Activated CD8-positive, alpha-beta memory T cell treated with anti-CD3 and anti-CD28 coated beads for 24 hours (primary cell): Measurements from ENCODE around the gene FRMD5.

Experiments
- DNase-seq: peaks from one replicate; pipeline ENCODE4 v3.0.0-alpha.2; 2020

FRMD5 gene

DNA sequence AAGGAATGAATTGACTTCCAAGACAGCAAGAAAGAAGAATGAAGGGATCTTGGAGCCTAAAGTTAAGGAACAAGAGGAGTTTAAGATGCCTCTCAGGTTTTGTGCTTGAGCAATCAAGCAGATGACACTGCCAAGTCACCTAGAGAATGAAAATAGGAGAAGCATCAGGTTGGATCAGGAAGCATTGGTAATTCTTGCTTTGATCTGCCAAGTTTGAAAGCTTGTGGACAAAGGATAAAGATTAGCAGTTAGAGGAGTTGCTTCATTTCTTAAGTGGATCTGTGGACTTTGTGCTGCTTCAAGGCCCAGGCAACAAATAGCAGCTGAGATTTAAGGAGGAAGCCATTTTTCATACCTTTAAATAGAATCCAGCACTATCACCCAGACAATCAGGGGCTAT lies 35.6 kb downstream of the FRMD5 start:
- DNase-seq, result no peak

- DNase-seq, result no peak
Measured at GRCh38 chr15:44158111-44158510, 37.0 kb downstream of the FRMD5 start.

GRCh38 chr15:44157679-44158078 lies 37.4 kb downstream of the FRMD5 start:
- no peak for DNase-seq

DNA sequence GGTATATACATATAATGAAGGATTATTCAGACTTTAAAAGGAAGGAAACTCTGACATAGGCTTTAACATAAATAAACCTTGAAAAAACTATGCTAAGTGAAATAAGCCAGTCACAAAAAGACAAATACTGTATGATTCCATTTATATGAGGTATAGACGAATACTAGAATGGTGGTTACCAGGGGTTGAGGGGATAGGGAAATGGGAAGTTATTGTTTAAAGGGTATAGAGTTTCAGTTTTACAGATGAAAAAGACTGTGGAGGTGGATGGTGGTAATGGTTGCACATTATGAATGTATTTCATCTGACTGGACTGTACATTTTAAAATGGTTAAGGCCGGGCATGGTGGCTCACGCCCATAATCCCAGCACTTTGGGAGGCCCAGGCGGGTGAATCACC lies 41.7 kb downstream of the FRMD5 start:
- DNase-seq, result no peak

GRCh38 chr15:44149224-44149623 lies 45.8 kb downstream of the FRMD5 start:
- DNase-seq, result no peak

DNA sequence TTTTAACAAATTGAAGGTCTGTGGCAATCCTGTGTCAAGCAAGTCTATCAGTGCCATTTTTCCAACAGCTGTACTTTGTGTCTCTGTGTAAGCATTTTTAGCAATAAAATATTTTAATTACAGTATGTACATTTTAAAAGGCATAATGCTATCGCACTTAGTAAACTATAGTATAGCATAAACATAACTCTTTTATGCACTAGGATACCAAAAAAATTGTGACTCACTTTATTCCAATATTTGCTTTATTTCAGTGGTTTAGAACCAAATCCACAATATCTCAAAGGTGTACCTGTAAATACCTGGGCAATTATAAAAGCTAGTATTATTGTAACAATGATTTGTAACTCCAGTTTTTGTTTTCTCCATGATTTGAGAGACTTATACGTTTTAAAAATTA lies 46.5 kb downstream of the FRMD5 start:
- no peak for DNase-seq

GRCh38 chr15:44147636-44148035 lies 47.4 kb downstream of the FRMD5 start:
- DNase-seq, result no peak

GRCh38 chr15:44145495-44145894 lies 49.6 kb downstream of the FRMD5 start:
- DNase-seq, result no peak

GRCh38 chr15:44144992-44145391 lies 50.1 kb downstream of the FRMD5 start:
- no peak for DNase-seq

DNA sequence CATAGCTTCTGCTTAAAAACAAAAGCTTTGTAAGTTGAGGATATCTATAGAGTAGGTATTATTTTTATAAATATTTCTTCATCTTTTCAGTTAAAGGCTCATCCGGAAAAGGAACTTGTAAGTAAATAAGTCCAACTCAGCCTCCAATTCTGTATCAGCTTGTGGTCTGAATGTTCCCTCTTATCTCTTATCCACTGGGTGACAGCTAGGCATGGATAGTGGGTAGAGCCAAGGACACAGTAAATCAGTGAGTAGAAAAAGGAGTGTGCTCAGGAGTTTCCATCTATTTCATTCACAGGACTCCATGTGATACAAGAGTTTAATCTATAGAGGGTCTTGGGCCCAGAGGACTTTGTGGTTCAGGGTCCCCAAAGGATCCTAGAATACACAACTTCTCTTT lies 50.9 kb downstream of the FRMD5 start:
- no peak for DNase-seq

GRCh38 chr15:44137750-44138149 lies 57.3 kb downstream of the FRMD5 start:
- no peak for DNase-seq

DNA sequence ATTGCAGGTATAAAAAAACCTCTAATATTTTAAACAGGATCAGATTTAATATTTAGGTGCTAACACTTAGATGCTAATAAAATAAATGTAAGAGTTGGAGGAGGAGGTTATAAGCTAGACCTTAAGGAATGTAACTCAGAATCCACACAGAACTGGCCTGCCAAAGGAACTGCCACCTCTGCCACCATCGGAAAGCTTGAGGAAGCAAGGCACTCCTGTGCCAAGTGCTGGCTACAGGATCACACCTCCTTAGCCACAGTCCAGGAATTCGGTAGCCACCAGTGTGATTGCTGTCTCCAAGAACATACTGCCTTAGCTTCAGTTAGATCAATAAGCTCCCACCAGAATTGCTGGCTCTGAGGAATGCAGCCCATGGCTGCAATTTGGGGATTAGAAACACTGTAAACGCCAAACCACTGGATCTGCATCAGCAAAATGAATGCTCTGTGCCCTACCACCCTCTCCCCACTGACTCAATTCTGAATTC lies 58.0 kb downstream of the FRMD5 start:
- DNase-seq, result no peak

DNA sequence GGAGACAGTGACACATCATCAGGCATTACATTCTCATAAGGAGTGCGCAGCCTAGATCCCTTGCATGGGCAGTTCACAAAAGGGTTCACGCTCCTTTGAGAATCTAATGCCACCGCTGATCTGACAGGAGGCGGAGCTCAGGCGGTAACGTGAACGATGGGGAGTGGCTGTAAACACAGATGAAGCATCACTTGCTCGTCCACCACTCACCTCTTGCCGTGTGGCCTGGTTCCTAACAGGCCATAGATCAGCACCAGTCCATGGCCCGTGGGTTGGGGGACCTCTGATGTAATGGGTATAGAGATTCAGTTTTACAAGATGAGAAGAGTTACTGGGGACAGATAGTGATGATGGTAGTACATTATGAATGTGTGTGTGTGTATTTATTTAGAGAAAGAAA lies 63.0 kb downstream of the FRMD5 start:
- no peak for DNase-seq

DNA sequence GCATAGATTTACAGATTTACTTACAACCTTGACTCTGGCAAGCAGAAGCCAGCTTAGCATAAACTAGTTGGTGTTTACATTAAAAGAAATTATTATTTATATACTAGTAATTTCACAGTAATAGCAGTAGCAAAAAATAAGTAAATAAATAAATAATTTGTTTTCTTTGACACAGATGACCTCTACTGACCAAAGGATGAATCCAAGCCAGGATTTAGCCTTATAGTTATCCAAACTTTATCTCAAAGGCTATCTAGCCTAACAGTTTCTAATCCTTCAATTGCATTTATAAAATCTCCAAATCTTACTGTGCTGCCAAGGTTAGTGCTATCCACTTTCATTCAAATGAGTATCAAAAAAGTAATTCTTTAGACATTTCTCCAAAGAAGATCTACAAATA lies 64.3 kb downstream of the FRMD5 start:
- no peak for DNase-seq

GRCh38 chr15:44129911-44130310 lies 65.2 kb downstream of the FRMD5 start:
- DNase-seq, result no peak

- no peak for DNase-seq
Measured at GRCh38 chr15:44128443-44128842, 66.6 kb downstream of the FRMD5 start.

DNA sequence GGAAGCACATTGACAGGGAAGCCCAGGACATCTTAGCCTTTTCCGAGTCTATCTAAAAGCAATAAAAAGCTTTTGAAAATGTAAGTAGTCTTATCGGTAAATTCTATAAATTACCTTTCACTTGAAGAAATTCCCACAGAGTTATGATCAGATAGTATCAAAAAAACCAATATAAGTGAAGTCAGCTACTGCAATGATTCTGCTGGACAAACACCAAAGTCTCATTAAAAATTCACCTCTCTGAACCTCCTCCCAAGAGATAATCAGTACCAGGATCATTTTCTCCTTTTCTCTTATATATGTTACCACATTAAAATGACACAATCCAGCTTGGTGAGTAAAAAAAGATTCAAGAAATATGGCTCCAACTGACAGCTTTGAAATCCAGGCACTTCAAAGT lies 69.2 kb downstream of the FRMD5 start:
- no peak for DNase-seq

- no peak for DNase-seq
Measured at GRCh38 chr15:44102675-44103254, 92.3 kb downstream of the FRMD5 start.

DNA sequence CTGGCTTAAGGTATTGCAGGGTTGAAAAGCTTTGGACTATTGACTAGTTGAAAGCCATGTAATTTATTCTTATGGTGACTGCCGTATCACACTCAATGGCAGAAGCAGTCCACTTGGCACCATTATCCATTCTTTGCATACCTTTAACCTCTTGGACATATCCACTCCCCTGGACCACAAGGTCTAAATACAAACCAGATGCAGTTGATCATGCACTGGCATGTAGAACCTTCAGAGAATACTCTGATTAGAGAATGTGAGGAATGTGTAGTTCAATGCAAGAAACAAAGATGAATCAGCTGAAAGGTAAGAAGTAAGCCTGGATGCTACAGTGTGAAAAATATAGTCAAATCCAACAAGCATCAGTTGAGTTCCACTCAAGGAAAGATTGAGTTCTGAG lies 93.1 kb downstream of the FRMD5 start:
- no peak for DNase-seq

DNA sequence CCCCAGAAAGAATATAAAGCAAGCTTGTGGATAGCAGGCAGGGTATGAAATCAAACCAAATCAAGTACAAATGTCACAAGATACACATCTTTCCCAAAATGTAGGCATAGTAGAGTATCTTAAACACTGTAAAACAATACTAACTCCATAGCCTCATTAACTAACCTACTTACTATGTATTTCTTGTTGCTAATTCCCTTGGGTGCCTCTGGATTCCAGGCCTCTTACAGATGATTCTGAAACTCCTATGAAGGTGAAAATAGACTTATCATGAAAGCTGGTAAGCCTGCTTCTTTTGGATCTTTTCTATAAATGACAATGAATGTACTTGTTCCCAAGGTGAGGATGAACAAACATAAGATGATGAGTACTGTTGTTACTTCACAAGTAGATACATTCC lies 93.8 kb downstream of the FRMD5 start:
- no peak for DNase-seq

GRCh38 chr15:44099671-44100070 lies 95.4 kb downstream of the FRMD5 start:
- no peak for DNase-seq

DNA sequence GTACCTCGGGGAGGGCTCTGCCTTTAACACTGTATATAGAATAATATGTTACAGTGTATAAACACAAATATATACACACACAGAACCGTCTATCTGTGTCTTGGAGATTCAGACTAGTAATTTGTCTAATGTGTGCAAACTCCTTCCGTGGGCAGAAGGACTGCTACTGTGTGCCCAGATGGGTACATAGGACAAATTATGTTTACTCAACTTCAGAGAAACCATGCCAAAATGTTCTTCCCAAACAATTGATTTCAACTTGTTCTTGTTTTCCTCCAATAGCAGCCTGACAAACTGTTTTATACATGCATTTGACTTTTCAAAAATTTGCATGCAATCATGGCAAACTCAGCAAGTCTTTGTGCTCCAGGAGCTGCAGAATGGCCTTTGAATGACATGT lies 97.5 kb downstream of the FRMD5 start:
- DNase-seq, result no peak

GRCh38 chr15:44096596-44096995 lies 98.5 kb downstream of the FRMD5 start:
- DNase-seq, result no peak

DNA sequence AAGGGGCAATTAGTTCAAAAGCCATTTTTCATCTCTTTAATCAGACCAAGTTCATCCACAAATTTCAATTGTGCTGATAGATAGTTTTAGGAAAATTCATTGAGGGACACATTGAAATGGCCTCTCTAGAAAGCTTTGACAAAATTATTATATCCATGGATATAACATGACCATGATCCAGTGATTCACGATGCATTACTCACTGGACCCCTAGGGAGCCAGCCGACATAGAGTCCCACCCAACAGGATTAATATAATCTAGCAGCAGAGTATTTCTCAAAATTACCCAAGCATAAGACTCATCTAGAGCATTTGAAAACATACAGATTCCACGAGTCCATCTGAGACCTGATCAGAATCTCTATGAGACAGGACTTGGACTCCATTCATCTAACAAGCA lies 100.3 kb downstream of the FRMD5 start:
- DNase-seq, result no peak

GRCh38 chr15:44093836-44094235 lies 101.2 kb downstream of the FRMD5 start:
- DNase-seq, result no peak

DNA sequence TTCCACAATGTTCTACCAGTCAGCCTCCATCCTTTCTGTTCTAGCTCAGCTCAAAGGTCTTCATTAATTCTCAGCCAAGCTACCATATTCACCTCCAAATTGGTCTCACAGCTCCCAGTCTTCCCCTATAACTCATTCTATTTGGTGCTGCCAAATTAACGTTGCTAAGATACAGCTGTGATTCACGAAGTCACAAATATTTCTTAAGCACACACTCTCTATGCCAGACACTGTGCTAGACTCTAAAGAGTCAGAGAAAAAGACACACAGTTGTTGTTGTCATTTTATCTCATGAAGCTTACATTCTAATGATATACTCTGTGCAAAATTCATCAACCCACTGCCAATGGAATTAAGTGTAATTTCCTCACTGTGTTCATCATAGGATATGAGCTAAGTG lies 102.8 kb downstream of the FRMD5 start:
- DNase-seq, result no peak
